Gastroesophageal sphincter (tissue), 4 donors: ENCODE measurements around the gene CD2. TPM values are rescaled to one million over a fixed set of nuclear protein-coding genes. Genes with fewer than 3 reads are reported as not detected.

Experiments used
- ATAC-seq: fragments of 150-250 bp; one replicate; pipeline ENCODE4 v1.9.1; 2016; ENCODE audit warnings: mild to moderate bottlenecking, moderate library complexity
- H3K27ac ChIP-seq, 4 donors: fragments of 200-600 bp; sonication (generic) in 3 of 4; 1 replicate in 3 of 4; 2 replicates in 1 of 4; pipeline ENCODE4 v1.5.1; 2016 to 2019
- H3K27me3 ChIP-seq: fragments of 200-600 bp; sonication (generic); one replicate; pipeline ENCODE4 v1.5.1; 2019
- H3K36me3 ChIP-seq, 2 donors: fragments of 200-600 bp; sonication (generic); one replicate each; pipeline ENCODE4 v1.5.1; 2019; ENCODE audit warnings: control low read depth in 1 of 2
- H3K4me1 ChIP-seq, 3 donors: fragments of 200-600 bp; sonication (generic); 1 replicate in 2 of 3; 2 replicates in 1 of 3; pipeline ENCODE4 v1.5.1; 2016 to 2019; ENCODE audit warnings: control low read depth in 2 of 3
- H3K4me3 ChIP-seq, 2 donors: fragments of 200-600 bp; sonication (generic); one replicate each; pipeline ENCODE4 v1.5.1; 2019; ENCODE audit warnings: mild to moderate bottlenecking in 1 of 2, moderate library complexity in 1 of 2
- H3K9me3 ChIP-seq, 3 donors: fragments of 200-600 bp; sonication (generic); one replicate each; pipeline ENCODE4 v1.5.1; 2017 to 2019; ENCODE audit warnings: control low read depth in 2 of 3
- CTCF ChIP-seq, 4 experiments: fragments of 200-600 bp in 2 of 4; fragments of 450-650 bp in 2 of 4; sonication (generic) in 1 of 4; IDR thresholded peaks; one replicate each; pipeline ENCODE4 v1.5.1; 2017 to 2019; ENCODE audit warnings: antibody characterized with exemption in 4 of 4, mild to moderate bottlenecking in 2 of 4, moderate library complexity in 2 of 4
- EP300 ChIP-seq: sonication (generic); formaldehyde crosslinking; IDR thresholded peaks from one replicate; pipeline ENCODE4 v1.6.1; 2017; ENCODE audit warnings: antibody characterized with exemption, mild to moderate bottlenecking
- POLR2A ChIP-seq, 2 donors: fragments of 450-650 bp; IDR thresholded peaks; one replicate each; pipeline ENCODE4 v1.6.1; 2017; ENCODE audit warnings: antibody characterized with exemption in 2 of 2, mild to moderate bottlenecking in 2 of 2, moderate library complexity in 1 of 2
- POLR2AphosphoS5 ChIP-seq: sonication (generic); formaldehyde crosslinking; IDR thresholded peaks from one replicate; pipeline ENCODE4 v1.6.1; 2017; ENCODE audit warnings: antibody characterized with exemption
- WGBS, 2 donors: methylation state at CpG; one replicate each; pipeline ENCODE4 v1.1.5; 2018; ENCODE audit warnings: low coverage in 1 of 2; 5-methylcytosine and 5-hydroxymethylcytosine counted together
- total RNA-seq, 4 donors: library from RNA; depleted of rRNA; stranded (reverse); fragments of >200 nt; gene quantifications; one replicate each; pipeline ENCODE4 v1.1.0, GENCODE V29; 2016

CD2 gene
- total RNA-seq, 4 donors from 2014 or later = 1.1 to 1.8 (median 1.2) TPM; not detected in 1

- no peak overlapping the region for H3K4me3 ChIP-seq
- TF ChIP-seq POLR2A (IDR thresholded peaks at IDR 0.05) (no peak), CTCF (IDR thresholded peaks at IDR 0.05) (no peak), EP300 (no peak), POLR2AphosphoS5 (no peak)
- ATAC-seq = no peak
- H3K9me3 ChIP-seq = peaks cover 0 to 30% (median 4%) of the 10 kb centered on the region in 3 donors
- 70% methylated on average over 2 of the region's 42 CpGs; no CpG with 5 or more reads in 1 of the 2 donors for WGBS, 2 donors
- no peaks in the 10 kb centered on the region for H3K27me3 ChIP-seq
- no peaks in the 10 kb centered on the region for H3K4me1 ChIP-seq
- no peaks in the 10 kb centered on the region for H3K36me3 ChIP-seq
- H3K27ac ChIP-seq = no peak overlapping the region
Measured at GRCh38 chr1:116741836-116742565, 12.2 kb upstream of the CD2 start.

GRCh38 chr1:116743535-116743934 is 10.7 kb upstream of the CD2 start:
- Histone ChIP-seq H3K27ac (no peak overlapping the region), H3K27me3 (no peaks in the 10 kb centered on the region), H3K9me3 (peaks cover 0 to 45% (median 4%) of the 10 kb centered on the region in 3 donors), H3K4me3 (no peak overlapping the region), H3K36me3 (no peaks in the 10 kb centered on the region), H3K4me1 (no peaks in the 10 kb centered on the region)
- TF ChIP-seq CTCF (IDR thresholded peaks at IDR 0.05) (no peak), POLR2A (IDR thresholded peaks at IDR 0.05) (no peak), EP300 (no peak), POLR2AphosphoS5 (no peak)
- no peak for ATAC-seq
- 100% methylated on average over 2 of the region's 4 CpGs; no CpG with 5 or more reads in 1 of the 2 donors for WGBS, 2 donors

GRCh38 chr1:116748272-116748671 is 6.0 kb upstream of the CD2 start:
- Histone ChIP-seq H3K9me3 (peaks cover 0 to 53% (median 4%) of the 10 kb centered on the region in 3 donors), H3K27me3 (no peaks in the 10 kb centered on the region), H3K4me3 (no peak overlapping the region), H3K27ac (no peak overlapping the region), H3K36me3 (no peaks in the 10 kb centered on the region), H3K4me1 (no peaks in the 10 kb centered on the region)
- no peak for ATAC-seq
- WGBS, 2 donors = 91% methylated on average over 3 of the region's 3 CpGs; no CpG with 5 or more reads in 1 of the 2 donors
- no peak for TF ChIP-seq POLR2A (IDR thresholded peaks at IDR 0.05)
- no peak for TF ChIP-seq CTCF (IDR thresholded peaks at IDR 0.05)
- TF ChIP-seq EP300 = no peak
- TF ChIP-seq POLR2AphosphoS5 = no peak

GRCh38 chr1:116751146-116751545 is 3.1 kb upstream of the CD2 start:
- no peaks in the 10 kb centered on the region for H3K27me3 ChIP-seq
- H3K36me3 ChIP-seq = no peaks in the 10 kb centered on the region
- TF ChIP-seq EP300 (no peak), POLR2AphosphoS5 (no peak), POLR2A (IDR thresholded peaks at IDR 0.05) (no peak), CTCF (IDR thresholded peaks at IDR 0.05) (no peak)
- no peak overlapping the region for H3K27ac ChIP-seq
- H3K9me3 ChIP-seq = peaks cover 0 to 29% (median 0%) of the 10 kb centered on the region in 3 donors
- no peak for ATAC-seq
- WGBS, 2 donors = 46 to 62% methylated on average over 3 to 4 of the region's 4 CpGs
- no peaks in the 10 kb centered on the region for H3K4me1 ChIP-seq
- H3K4me3 ChIP-seq = no peak overlapping the region

- 32 to 44% methylated on average over 1 of the region's 1 CpG for WGBS, 2 donors
- peaks cover 0 to 29% (median 0%) of the 10 kb centered on the region in 3 donors for H3K9me3 ChIP-seq
- no peak for TF ChIP-seq POLR2AphosphoS5
- TF ChIP-seq POLR2A (IDR thresholded peaks at IDR 0.05) = no peak
- TF ChIP-seq EP300 = no peak
- no peak overlapping the region for H3K27ac ChIP-seq
- ATAC-seq = no peak
- no peaks in the 10 kb centered on the region for H3K27me3 ChIP-seq
- H3K4me1 ChIP-seq = no peaks in the 10 kb centered on the region
- no peak overlapping the region for H3K4me3 ChIP-seq
- H3K36me3 ChIP-seq = no peaks in the 10 kb centered on the region
Measured at GRCh38 chr1:116751621-116752020, 2.6 kb upstream of the CD2 start.
